Coronary artery (tissue), 2 donors: ENCODE data around the gene ARHGEF11.

Experiments
- DNase-seq: peaks from one replicate; pipeline ENCODE4 v3.0.0-alpha.2; 2017; ENCODE audit warnings: low spot score
- H3K27ac ChIP-seq, 2 donors: fragments of 200-600 bp; sonication (generic); one replicate each; pipeline ENCODE4 v1.5.1; 2016 to 2019
- H3K4me3 ChIP-seq: fragments of 200-600 bp; sonication (generic); 2 replicates; pipeline ENCODE4 v1.5.1; 2016; ENCODE audit warnings: mild to moderate bottlenecking, moderate library complexity
- TF ChIP-seq, protein P1 (sequence below): fragments of 200-600 bp; sonication (generic); IDR thresholded peaks from one replicate; pipeline ENCODE4 v1.5.1; 2019; ENCODE audit warnings: antibody characterized with exemption

The ARHGEF11 gene

GRCh38 chr1:157021688-157022087, 23.9 kb downstream of the ARHGEF11 start:
- H3K27ac ChIP-seq = no peak overlapping the region
- TF ChIP-seq, protein P1, sequence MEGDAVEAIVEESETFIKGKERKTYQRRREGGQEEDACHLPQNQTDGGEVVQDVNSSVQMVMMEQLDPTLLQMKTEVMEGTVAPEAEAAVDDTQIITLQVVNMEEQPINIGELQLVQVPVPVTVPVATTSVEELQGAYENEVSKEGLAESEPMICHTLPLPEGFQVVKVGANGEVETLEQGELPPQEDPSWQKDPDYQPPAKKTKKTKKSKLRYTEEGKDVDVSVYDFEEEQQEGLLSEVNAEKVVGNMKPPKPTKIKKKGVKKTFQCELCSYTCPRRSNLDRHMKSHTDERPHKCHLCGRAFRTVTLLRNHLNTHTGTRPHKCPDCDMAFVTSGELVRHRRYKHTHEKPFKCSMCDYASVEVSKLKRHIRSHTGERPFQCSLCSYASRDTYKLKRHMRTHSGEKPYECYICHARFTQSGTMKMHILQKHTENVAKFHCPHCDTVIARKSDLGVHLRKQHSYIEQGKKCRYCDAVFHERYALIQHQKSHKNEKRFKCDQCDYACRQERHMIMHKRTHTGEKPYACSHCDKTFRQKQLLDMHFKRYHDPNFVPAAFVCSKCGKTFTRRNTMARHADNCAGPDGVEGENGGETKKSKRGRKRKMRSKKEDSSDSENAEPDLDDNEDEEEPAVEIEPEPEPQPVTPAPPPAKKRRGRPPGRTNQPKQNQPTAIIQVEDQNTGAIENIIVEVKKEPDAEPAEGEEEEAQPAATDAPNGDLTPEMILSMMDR = no peak
- no peak overlapping the region for H3K4me3 ChIP-seq
- DNase-seq = no peak

DNA sequence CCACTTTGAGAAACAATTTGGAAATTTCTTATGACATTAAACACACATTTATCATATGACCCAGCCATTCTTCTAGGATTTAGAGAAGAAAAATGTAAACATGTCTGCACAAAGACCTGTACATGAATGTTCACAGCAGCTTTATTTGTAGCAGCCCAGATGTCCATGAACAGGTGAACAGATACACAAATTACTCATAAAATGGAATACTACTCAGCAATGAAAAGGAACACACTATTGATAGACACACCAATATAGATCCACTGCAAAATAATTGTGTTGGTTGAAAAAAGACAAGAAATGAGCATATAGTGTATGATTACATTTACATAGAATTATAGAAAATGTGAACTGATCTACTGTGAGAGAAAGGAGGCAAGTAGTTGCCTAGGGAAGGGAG, 26.1 kb downstream of the ARHGEF11 start:
- no peak overlapping the region for H3K4me3 ChIP-seq
- H3K27ac ChIP-seq = no peak overlapping the region
- TF ChIP-seq, protein P1 = no peak
- DNase-seq = no peak

GRCh38 chr1:157011845-157012244, 33.7 kb downstream of the ARHGEF11 start:
- TF ChIP-seq, protein P1 = no peak
- Histone ChIP-seq H3K27ac (no peak overlapping the region), H3K4me3 (no peak overlapping the region)
- no peak for DNase-seq

- H3K4me3 ChIP-seq = no peak overlapping the region
- no peak for DNase-seq
- TF ChIP-seq, protein P1 = no peak
- no peak overlapping the region for H3K27ac ChIP-seq
These were observed 37.0 kb downstream of the ARHGEF11 start for GRCh38 chr1:157008502-157008901.

- no peak overlapping the region for H3K4me3 ChIP-seq
- no peak for DNase-seq
- H3K27ac ChIP-seq = no peak overlapping the region
- TF ChIP-seq, protein P1 = no peak
These were observed 38.2 kb downstream of the ARHGEF11 start for GRCh38 chr1:157007306-157007705.

GRCh38 chr1:157006676-157007075, 38.9 kb downstream of the ARHGEF11 start:
- DNase-seq = no peak
- TF ChIP-seq, protein P1 = no peak
- H3K4me3 ChIP-seq = no peak overlapping the region

DNA sequence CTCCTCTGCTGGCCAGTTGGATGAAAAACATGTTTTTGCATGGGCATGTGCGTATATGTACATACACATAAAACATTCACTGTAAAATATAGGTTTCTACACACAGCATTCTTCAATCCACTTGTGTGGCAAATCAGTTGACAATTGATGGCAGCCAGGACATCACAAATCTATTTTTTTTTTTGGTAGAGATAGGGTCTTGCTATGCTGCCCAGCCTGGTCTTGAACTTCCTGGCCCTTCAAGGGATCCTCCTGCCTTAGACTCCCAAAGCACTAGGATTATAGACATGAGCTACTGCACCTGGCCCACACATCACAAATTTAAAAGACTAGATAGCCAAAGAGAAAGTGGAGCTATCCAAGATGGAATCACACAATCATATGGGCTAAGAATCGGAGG, 39.6 kb downstream of the ARHGEF11 start:
- Histone ChIP-seq H3K27ac (no peak overlapping the region), H3K4me3 (no peak overlapping the region)
- DNase-seq = no peak
- TF ChIP-seq, protein P1 = no peak

More at GRCh38 chr1:157006676-157007075, 38.9 kb downstream of the ARHGEF11 start:
- no peak overlapping the region for H3K27ac ChIP-seq
